SK-N-SH treated with all-trans-retinoic acid at 6 μM for 48 hours (cell line): Measurements from ENCODE around the gene SMIM45.

Experiments used
- ATAC-seq: fragments of 200-7000 bp; cut with Tn5 transposase; 3 replicates; pipeline ENCODE4 v1.9.1; 2020; ENCODE audit warnings: mild to moderate bottlenecking, moderate library complexity
- BACH2 ChIP-seq: fragments of 250-450 bp; sonication (Bioruptor Pico); IDR thresholded peaks from 2 replicates; pipeline ENCODE4 v1.9.0; 2021; ENCODE audit warnings: mild to moderate bottlenecking, borderline replicate concordance
- CSDC2 ChIP-seq: fragments of 250-450 bp; sonication (Bioruptor Pico); IDR thresholded peaks from 2 replicates; pipeline ENCODE4 v1.5.0; 2020; ENCODE audit warnings: mild to moderate bottlenecking, moderate library complexity
- ESRRG ChIP-seq: fragments of 250-450 bp; sonication (Bioruptor Pico); IDR thresholded peaks from 2 replicates; pipeline ENCODE4 v1.6.1; 2021; ENCODE audit warnings: mild to moderate bottlenecking
- GLIS3 ChIP-seq: fragments of 250-450 bp; sonication (Bioruptor Pico); IDR thresholded peaks from 2 replicates; pipeline ENCODE4 v1.5.0; 2020; ENCODE audit warnings: mild to moderate bottlenecking, moderate library complexity
- ISL1 ChIP-seq: fragments of 250-450 bp; sonication (Bioruptor Pico); IDR thresholded peaks from 2 replicates; pipeline ENCODE4 v2.1.2; 2022; ENCODE audit warnings: mild to moderate bottlenecking, moderate library complexity
- OSR1 ChIP-seq: fragments of 250-450 bp; sonication (Bioruptor Pico); IDR thresholded peaks from 2 replicates; pipeline ENCODE4 v1.8.0; 2022; ENCODE audit warnings: moderate library complexity, mild to moderate bottlenecking, inconsistent platforms
- PPARA ChIP-seq: fragments of 250-450 bp; sonication (Bioruptor Pico); IDR thresholded peaks from 2 replicates; pipeline ENCODE4 v1.5.0; 2020; ENCODE audit warnings: mild to moderate bottlenecking, borderline replicate concordance
- RARB ChIP-seq: fragments of 250-450 bp; sonication (Bioruptor Pico); IDR thresholded peaks from 2 replicates; pipeline ENCODE4 v1.8.0; 2021; ENCODE audit warnings: mild to moderate bottlenecking, moderate library complexity
- SNAI2 ChIP-seq: fragments of 250-450 bp; sonication (Bioruptor Pico); IDR thresholded peaks from 2 replicates; pipeline ENCODE4 v1.5.0; 2020; ENCODE audit warnings: mild to moderate bottlenecking, moderate library complexity
- TCF4 ChIP-seq: fragments of 250-450 bp; sonication (Bioruptor Pico); IDR thresholded peaks from 2 replicates; pipeline ENCODE4 v1.8.0; 2021; ENCODE audit warnings: mild to moderate bottlenecking, moderate library complexity, borderline replicate concordance
- TOX ChIP-seq: fragments of 250-450 bp; sonication (Bioruptor Pico); IDR thresholded peaks from 2 replicates; pipeline ENCODE4 v1.8.0; 2021; ENCODE audit warnings: mild to moderate bottlenecking, moderate library complexity, borderline replicate concordance
- ZFP3 ChIP-seq: fragments of 250-450 bp; sonication (Bioruptor Pico); IDR thresholded peaks from 2 replicates; pipeline ENCODE4 v1.5.0; 2020; ENCODE audit warnings: mild to moderate bottlenecking, moderate library complexity
- ZFP30 ChIP-seq: fragments of 450-650 bp; formaldehyde crosslinking; IDR thresholded peaks from 2 replicates; pipeline ENCODE4 v1.5.0; 2022; ENCODE audit warnings: mild to moderate bottlenecking, moderate library complexity
- ZNF565 ChIP-seq: fragments of 450-650 bp; formaldehyde crosslinking; conservative IDR thresholded peaks from 2 replicates; pipeline ENCODE4 v1.5.0; 2020; ENCODE audit warnings: low read depth, mild to moderate bottlenecking, moderate library complexity
- ZNF8 ChIP-seq: fragments of 450-650 bp; formaldehyde crosslinking; IDR thresholded peaks from 2 replicates; pipeline ENCODE4 v1.5.0; 2020; ENCODE audit warnings: mild to moderate bottlenecking, moderate library complexity
- TF ChIP-seq, protein P1 (sequence below): fragments of 250-450 bp; sonication (Bioruptor Pico); IDR thresholded peaks from 2 replicates; pipeline ENCODE4 v1.5.1; 2020; ENCODE audit warnings: low read depth, mild to moderate bottlenecking, moderate library complexity
- TF ChIP-seq, protein P2 (sequence below): fragments of 250-450 bp; sonication (Bioruptor Pico); IDR thresholded peaks from 2 replicates; pipeline ENCODE4 v1.5.0; 2020; ENCODE audit warnings: mild to moderate bottlenecking, moderate library complexity
- TF ChIP-seq, protein P3 (sequence below): fragments of 250-450 bp; sonication (Bioruptor Pico); IDR thresholded peaks from 2 replicates; pipeline ENCODE4 v1.8.0; 2021; ENCODE audit warnings: low read depth, mild to moderate bottlenecking, moderate library complexity, borderline replicate concordance
- TF ChIP-seq, protein P4 (sequence below): fragments of 250-450 bp; sonication (Bioruptor Pico); IDR thresholded peaks from 2 replicates; pipeline ENCODE4 v1.5.1; 2021; ENCODE audit warnings: mild to moderate bottlenecking, moderate library complexity
- TF ChIP-seq, protein P5 (sequence below): fragments of 250-450 bp; sonication (Bioruptor Pico); IDR thresholded peaks from 2 replicates; pipeline ENCODE4 v1.8.0; 2020; ENCODE audit warnings: mild to moderate bottlenecking, moderate library complexity, borderline replicate concordance

SMIM45 gene

DNA sequence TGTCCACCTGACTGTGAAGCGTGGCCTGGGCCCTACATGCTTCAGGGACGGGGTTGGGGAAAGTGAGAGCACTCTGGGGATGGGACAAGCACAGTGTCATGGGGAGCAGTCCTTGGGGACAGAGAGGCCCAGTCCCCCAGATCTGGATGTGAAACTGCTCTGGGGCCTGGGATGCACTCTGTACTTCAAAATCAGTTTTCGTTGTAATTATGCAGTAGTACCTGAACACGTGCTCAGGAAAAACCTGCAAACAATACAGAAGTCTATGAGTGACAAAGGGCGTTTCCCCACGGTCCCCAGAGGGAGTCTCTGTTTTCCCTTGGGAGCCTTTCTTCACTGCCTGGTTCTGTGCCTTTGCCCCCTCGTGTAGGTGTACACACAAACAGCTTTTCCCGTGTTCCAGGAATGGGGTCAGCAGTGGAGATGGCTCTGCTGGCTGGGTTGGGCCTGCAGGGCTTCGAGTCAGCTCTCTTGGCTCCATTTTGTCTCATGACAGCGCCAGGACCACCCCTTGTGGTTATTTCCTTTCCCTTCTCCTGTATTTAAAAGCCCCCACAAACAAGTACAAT is 20.2 kb upstream of the SMIM45 start:
- ATAC-seq = no peak
- TF ChIP-seq, protein P1, sequence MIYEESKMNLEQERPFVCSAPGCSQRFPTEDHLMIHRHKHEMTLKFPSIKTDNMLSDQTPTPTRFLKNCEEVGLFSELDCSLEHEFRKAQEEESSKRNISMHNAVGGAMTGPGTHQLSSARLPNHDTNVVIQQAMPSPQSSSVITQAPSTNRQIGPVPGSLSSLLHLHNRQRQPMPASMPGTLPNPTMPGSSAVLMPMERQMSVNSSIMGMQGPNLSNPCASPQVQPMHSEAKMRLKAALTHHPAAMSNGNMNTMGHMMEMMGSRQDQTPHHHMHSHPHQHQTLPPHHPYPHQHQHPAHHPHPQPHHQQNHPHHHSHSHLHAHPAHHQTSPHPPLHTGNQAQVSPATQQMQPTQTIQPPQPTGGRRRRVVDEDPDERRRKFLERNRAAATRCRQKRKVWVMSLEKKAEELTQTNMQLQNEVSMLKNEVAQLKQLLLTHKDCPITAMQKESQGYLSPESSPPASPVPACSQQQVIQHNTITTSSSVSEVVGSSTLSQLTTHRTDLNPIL (CRISPR knock-in tag) = no peak
- no peak for TF ChIP-seq OSR1 (CRISPR knock-in tag)
- no peak for TF ChIP-seq BACH2
- no peak for TF ChIP-seq ZFP30 (CRISPR knock-in tag)
- no peak for TF ChIP-seq ESRRG
- TF ChIP-seq TOX (CRISPR knock-in tag) = no peak
- TF ChIP-seq, protein P2, sequence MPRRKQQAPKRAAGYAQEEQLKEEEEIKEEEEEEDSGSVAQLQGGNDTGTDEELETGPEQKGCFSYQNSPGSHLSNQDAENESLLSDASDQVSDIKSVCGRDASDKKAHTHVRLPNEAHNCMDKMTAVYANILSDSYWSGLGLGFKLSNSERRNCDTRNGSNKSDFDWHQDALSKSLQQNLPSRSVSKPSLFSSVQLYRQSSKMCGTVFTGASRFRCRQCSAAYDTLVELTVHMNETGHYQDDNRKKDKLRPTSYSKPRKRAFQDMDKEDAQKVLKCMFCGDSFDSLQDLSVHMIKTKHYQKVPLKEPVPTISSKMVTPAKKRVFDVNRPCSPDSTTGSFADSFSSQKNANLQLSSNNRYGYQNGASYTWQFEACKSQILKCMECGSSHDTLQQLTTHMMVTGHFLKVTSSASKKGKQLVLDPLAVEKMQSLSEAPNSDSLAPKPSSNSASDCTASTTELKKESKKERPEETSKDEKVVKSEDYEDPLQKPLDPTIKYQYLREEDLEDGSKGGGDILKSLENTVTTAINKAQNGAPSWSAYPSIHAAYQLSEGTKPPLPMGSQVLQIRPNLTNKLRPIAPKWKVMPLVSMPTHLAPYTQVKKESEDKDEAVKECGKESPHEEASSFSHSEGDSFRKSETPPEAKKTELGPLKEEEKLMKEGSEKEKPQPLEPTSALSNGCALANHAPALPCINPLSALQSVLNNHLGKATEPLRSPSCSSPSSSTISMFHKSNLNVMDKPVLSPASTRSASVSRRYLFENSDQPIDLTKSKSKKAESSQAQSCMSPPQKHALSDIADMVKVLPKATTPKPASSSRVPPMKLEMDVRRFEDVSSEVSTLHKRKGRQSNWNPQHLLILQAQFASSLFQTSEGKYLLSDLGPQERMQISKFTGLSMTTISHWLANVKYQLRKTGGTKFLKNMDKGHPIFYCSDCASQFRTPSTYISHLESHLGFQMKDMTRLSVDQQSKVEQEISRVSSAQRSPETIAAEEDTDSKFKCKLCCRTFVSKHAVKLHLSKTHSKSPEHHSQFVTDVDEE (CRISPR knock-in tag) = no peak
- TF ChIP-seq, protein P3, sequence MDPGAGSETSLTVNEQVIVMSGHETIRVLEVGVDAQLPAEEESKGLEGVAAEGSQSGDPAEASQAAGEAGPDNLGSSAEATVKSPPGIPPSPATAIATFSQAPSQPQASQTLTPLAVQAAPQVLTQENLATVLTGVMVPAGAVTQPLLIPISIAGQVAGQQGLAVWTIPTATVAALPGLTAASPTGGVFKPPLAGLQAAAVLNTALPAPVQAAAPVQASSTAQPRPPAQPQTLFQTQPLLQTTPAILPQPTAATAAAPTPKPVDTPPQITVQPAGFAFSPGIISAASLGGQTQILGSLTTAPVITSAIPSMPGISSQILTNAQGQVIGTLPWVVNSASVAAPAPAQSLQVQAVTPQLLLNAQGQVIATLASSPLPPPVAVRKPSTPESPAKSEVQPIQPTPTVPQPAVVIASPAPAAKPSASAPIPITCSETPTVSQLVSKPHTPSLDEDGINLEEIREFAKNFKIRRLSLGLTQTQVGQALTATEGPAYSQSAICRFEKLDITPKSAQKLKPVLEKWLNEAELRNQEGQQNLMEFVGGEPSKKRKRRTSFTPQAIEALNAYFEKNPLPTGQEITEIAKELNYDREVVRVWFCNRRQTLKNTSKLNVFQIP = no peak
- TF ChIP-seq ZNF565 (CRISPR knock-in tag) = no peak
- no peak for TF ChIP-seq CSDC2 (CRISPR knock-in tag)
- no peak for TF ChIP-seq ZNF8 (CRISPR knock-in tag)

DNA sequence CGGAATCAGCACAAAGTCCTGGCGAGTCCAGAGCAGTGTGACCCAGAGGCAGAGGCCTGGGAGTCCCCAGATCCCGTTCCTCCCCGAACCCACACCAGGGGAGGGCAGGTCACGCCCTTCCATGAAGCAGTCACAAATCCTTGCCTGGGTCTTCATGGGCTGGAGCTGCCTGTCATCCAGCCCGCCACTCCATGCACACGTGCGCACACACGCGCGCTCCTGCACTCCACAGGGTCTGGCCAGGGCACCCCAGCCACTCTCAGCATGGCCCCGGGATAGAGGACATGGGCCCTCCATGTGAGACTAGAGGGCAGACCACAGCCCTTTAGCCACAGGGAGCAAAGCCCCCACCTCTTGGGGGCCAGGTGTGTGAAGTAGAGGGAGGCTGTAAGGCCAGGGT is 19.6 kb upstream of the SMIM45 start:
- TF ChIP-seq, protein P4, sequence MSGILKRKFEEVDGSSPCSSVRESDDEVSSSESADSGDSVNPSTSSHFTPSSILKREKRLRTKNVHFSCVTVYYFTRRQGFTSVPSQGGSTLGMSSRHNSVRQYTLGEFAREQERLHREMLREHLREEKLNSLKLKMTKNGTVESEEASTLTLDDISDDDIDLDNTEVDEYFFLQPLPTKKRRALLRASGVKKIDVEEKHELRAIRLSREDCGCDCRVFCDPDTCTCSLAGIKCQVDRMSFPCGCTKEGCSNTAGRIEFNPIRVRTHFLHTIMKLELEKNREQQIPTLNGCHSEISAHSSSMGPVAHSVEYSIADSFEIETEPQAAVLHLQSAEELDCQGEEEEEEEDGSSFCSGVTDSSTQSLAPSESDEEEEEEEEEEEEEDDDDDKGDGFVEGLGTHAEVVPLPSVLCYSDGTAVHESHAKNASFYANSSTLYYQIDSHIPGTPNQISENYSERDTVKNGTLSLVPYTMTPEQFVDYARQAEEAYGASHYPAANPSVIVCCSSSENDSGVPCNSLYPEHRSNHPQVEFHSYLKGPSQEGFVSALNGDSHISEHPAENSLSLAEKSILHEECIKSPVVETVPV (CRISPR knock-in tag) = no peak
- TF ChIP-seq OSR1 (CRISPR knock-in tag) = no peak
- no peak for TF ChIP-seq RARB
- no peak for TF ChIP-seq SNAI2
- TF ChIP-seq ZFP3 = no peak
- TF ChIP-seq BACH2 = no peak
- TF ChIP-seq, protein P3 = no peak
- no peak for TF ChIP-seq TOX (CRISPR knock-in tag)
- TF ChIP-seq ZNF565 (CRISPR knock-in tag) = no peak
- TF ChIP-seq, protein P5, sequence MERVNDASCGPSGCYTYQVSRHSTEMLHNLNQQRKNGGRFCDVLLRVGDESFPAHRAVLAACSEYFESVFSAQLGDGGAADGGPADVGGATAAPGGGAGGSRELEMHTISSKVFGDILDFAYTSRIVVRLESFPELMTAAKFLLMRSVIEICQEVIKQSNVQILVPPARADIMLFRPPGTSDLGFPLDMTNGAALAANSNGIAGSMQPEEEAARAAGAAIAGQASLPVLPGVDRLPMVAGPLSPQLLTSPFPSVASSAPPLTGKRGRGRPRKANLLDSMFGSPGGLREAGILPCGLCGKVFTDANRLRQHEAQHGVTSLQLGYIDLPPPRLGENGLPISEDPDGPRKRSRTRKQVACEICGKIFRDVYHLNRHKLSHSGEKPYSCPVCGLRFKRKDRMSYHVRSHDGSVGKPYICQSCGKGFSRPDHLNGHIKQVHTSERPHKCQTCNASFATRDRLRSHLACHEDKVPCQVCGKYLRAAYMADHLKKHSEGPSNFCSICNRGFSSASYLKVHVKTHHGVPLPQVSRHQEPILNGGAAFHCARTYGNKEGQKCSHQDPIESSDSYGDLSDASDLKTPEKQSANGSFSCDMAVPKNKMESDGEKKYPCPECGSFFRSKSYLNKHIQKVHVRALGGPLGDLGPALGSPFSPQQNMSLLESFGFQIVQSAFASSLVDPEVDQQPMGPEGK (CRISPR knock-in tag) = no peak
- no peak for TF ChIP-seq ZNF8 (CRISPR knock-in tag)
- no peak for TF ChIP-seq PPARA
- TF ChIP-seq GLIS3 (CRISPR knock-in tag) = no peak
- no peak for TF ChIP-seq ISL1 (CRISPR knock-in tag)
- TF ChIP-seq TCF4 (CRISPR knock-in tag) = no peak
- no peak for ATAC-seq
